GM18873 (cell line): ENCODE data around the gene PRR12.

ENCODE experiments used
- ATAC-seq: cut with Tn5 transposase; IDR thresholded peaks from one replicate; pipeline ENCODE4 v1.9.1; 2021; ENCODE audit warnings: mild to moderate bottlenecking, moderate library complexity, moderate number of reproducible peaks; ENCODE audit not compliant: unreplicated experiment, low FRiP score

Gene PRR12

GRCh38 chr19:49642492-49643035 is 51.6 kb downstream of the PRR12 start:
- ATAC-seq, result no peak

- no peak for ATAC-seq
These were observed 52.5 kb downstream of the PRR12 start for GRCh38 chr19:49643466-49643865.

GRCh38 chr19:49645592-49645991 is 54.6 kb downstream of the PRR12 start:
- no peak for ATAC-seq

- ATAC-seq, result no peak
These were observed 55.0 kb downstream of the PRR12 start for GRCh38 chr19:49645995-49646394.

- no peak for ATAC-seq
These were observed 55.6 kb downstream of the PRR12 start for GRCh38 chr19:49646586-49646985.

- no peak for ATAC-seq
These were observed 60.2 kb downstream of the PRR12 start for GRCh38 chr19:49651029-49651819.

GRCh38 chr19:49651820-49652550 is 61.0 kb downstream of the PRR12 start:
- ATAC-seq, result no peak

- no peak for ATAC-seq
These were observed 61.8 kb downstream of the PRR12 start for GRCh38 chr19:49652551-49653465.

- no peak for ATAC-seq
These were observed 62.5 kb downstream of the PRR12 start for GRCh38 chr19:49653466-49653806.

- no peak for ATAC-seq
These were observed 63.6 kb downstream of the PRR12 start for GRCh38 chr19:49654581-49654980.

GRCh38 chr19:49655570-49656455 is 64.8 kb downstream of the PRR12 start:
- ATAC-seq, result no peak

- no peak for ATAC-seq
These were observed 65.6 kb downstream of the PRR12 start for GRCh38 chr19:49656456-49657109.

GRCh38 chr19:49657493-49658138 is 66.6 kb downstream of the PRR12 start:
- ATAC-seq, result no peak

- ATAC-seq, result no peak
These were observed 67.1 kb downstream of the PRR12 start for GRCh38 chr19:49658139-49658517.

- ATAC-seq, result no peak
These were observed 67.8 kb downstream of the PRR12 start for GRCh38 chr19:49658566-49659442.

GRCh38 chr19:49660338-49660961 is 69.5 kb downstream of the PRR12 start:
- ATAC-seq, result no peak

GRCh38 chr19:49662011-49662410 is 71.0 kb downstream of the PRR12 start:
- no peak for ATAC-seq
